ENCODE results near the gene AUTS2. TPM values are rescaled to one million over a fixed set of nuclear protein-coding genes. Genes with fewer than 3 reads are reported as not detected.

The AUTS2 gene
- total RNA-seq, 1 donor from 2014 or later, result 0.79 TPM

DNA sequence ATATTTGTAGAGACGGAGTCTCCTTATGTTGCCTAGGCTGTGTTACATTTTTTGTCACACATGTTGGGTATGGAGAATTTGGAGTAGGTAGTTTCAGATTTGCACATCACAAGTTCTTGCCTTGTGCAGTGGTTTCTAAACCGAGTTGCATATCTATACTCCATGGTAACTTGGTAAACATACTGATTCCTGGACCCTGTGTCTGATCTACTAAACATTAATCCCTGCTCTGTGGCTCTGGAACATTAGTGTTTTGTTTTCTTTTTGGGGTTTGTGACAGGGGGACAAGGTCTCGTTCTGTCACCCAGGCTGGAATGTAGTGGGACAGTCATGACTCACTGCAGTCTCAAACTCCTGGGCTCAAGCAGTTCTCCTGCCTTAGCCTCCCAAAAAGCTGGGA is 24.7 kb downstream of the AUTS2 start:
- no peak for DNase-seq (ENCODE audit: low read depth in 2 of 2)

DNA sequence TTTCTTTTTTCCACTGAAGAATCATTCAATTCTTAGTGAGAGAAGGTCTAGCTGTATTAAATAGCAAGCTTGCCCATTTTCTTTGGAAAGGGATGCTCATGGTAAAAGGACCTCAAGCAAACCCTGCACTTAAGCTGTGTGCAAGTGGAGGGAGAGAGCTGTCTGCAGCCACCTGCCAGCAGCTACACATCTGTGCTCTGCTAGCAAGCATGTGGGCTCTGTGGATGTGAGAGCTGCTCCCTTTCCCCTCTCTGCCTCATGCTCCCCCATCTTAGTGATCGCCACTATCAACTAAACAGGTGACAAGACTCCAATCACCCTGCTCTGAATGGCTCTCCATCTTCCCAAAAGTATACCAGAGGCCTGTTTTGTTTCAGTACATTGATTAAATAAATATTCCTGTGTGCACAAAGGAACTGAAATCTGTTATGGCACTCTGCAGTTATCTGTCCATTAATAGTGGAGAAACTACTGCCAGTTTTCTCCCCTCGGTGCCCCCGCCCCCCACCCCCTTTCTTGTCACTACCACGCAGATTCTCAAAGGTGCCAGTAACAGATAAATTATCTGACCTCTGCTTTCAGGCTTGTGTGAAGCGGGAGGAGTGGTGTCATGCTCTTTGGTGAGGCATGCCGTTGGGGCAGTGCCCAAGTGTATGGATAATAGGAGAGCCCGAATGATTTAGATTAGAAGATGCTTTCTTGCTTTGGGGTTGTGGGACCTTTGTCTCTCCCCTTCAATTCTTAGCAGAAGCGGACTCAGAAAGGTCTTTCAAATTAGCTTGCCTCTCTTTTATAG is 26.4 kb downstream of the AUTS2 start:
- no peak for DNase-seq (ENCODE audit: low read depth in 2 of 2)

DNA sequence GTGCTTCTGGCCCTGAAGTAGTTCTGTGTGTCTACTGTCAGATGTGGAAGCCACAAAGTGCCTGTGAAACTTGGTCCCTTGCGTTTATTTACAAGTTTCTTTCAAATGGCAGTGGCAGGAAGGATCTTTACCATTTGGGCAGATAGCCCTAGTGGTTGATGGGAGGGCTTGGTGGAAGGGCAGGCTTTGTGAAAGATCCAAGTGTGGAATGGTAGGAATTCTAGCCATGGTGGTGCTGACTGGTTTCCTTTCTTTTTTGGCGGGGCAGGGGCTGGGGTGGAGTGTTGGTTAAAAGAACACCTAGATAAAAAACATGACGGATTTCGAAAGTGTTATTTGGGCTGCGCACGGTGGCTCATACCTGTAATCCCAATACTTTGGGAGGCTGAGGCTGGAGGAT is 27.0 kb downstream of the AUTS2 start:
- DNase-seq (ENCODE audit: low read depth in 2 of 2), result no peak

DNA sequence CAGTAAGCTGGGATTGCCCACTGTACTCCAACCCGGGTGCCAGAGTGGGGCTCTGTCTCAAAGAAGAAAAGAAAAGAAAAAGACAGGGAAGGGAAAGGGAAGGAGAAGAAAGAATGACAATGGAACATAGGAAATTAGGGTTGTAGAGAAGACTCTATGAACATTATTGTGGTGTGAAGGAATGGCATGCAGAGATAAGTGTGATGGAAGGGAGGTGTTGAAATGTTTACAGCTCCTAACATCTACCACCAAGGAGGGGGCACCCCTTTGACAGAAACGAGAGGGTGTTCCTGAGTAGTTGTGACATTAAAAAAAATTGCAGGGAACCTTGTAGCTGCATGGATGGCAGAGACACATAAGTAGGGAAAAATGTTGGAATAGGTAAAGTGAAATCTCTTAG is 27.5 kb downstream of the AUTS2 start:
- DNase-seq (ENCODE audit: low read depth in 2 of 2), result no peak

DNA sequence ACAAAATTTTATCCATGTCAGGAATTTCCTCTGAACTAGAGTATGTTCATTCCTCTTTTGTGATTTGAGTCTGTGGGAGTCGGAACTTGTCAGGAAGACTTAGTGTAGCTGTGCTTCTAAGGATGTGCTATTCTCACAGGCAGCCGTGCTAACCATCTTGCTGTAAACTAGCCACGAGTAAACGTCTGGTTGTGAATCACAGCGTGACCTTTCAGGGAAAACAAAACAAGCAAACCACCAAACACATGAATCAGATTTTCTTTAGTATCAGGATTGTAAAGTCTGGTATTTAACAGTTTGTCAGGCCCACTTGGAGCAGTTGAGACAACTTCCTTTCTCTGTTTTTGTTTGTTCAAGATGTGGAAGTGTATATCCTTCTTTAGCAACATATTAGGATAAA is 32.0 kb downstream of the AUTS2 start:
- no peak for DNase-seq (ENCODE audit: low read depth in 2 of 2)

DNA sequence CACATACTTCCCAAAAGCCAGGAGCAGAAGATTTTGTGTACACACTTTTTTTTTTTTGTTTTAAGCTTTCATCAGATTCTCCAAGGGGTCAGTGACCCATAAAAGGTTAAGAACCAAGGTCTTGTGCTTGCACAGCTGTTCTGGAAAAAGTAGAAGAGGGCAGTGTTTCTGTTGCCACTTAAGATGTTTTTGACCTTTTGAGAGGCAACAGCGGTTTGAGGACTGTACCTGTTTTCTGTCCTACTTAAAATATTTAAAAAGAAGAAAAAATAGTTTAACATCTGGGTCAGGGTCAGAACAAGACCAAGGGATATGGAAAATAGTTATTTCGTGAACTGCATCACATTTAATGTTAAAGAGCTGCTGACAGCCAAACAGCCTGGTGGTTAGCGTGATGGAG is 32.9 kb downstream of the AUTS2 start:
- no peak for DNase-seq (ENCODE audit: low read depth in 2 of 2)

DNA sequence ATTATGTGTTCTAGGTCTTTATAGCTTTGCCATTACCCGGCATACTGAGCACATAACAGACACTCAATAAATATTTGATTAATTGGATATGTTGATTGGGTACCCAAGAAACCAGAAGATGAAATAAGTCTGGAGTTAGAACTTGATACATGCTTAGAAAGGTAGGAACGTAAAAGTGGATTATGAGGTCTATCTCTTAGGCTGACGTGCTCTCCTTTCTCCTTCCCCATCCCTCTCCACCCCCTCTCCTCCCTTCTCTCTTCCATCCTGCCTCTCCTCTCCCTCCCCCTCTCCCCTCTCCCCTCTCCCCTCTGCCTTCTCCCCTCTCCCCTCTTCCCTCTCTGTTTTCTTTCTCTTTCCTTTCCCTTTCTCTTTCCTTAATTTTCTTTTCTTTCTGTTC is 34.0 kb downstream of the AUTS2 start:
- no peak for DNase-seq (ENCODE audit: low read depth in 2 of 2)

DNA sequence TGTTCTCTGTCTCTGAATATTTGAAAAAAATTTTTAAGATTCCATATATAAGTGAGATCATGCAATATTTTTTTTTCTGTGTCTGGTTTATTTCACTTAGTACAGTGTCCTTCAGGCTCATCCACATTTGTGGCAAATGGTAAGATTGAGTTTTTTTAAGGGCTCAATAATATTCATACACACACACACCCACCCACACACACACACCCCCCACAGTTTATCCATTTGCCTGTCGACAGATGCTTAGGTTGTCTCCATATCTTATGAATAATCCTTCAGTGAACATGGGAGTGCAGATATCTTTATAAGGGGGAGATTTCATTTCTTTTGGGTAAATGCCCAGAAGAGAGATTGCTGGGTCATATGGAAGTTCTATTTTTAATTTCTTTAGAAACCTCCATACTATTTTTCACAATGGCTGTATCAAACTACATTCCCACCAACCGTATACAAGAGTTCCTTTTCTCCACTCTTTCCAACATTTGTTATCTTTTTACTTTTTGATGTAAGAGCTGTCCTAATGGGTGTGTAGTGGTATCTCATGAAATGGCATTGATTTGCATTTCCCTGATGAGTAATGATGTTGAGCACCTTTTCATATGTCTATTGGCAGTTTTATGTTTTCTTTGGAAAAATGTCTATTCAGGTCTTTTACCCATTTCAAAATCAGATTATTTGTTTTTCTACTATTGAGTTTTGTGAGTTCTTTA is 35.0 kb downstream of the AUTS2 start:
- no peak for DNase-seq (ENCODE audit: low read depth in 2 of 2)

DNA sequence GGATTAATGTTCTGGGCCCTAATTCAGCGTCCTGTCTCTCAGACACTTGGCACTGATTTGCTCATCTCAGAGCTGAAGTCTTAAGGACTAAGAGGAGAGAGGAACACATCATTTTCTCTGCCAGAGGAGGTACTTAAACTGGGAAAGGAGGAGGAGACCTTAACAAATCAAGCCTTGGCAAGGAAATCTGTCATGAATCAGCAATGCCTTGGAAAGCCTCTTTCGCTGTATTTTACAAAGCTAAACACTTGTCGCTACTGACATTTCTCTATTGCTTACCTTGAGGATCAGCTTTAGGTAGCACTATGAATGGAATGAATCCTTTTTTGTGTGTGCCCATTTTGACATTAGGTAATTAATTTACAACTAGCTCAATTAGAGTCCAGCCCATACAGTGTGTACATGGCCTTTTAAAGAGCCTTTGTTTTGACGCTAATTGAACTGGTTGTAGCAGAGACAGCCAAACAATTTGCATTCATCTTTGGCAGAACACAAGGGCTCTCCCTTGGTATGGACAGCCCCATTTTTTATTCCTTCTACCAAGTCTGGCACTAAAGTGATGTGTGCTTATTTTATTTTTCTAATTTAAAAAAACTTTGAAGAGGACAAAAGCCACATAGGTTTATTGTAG is 37.4 kb downstream of the AUTS2 start:
- no peak for DNase-seq (ENCODE audit: low read depth in 2 of 2)

DNA sequence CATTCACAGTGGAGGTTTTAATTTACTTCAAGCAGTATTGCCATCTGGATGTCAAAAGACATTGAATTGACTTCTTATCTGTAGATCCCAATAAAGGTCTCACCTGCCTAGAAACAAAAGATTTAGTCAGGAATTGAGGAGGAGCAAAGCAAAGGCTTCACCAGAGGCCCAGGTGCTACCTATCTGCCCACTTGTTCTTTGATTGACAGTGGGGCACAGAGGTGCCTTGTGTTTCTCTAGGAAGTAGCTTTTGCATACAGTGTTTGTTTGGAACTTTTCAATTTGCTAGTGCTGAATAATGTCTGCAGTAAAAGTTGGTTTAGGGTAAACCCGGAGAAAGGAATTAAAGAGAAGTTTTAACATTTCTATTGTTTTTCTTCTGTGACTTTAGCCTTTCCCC is 40.4 kb downstream of the AUTS2 start:
- DNase-seq (ENCODE audit: low read depth in 2 of 2), result no peak

DNA sequence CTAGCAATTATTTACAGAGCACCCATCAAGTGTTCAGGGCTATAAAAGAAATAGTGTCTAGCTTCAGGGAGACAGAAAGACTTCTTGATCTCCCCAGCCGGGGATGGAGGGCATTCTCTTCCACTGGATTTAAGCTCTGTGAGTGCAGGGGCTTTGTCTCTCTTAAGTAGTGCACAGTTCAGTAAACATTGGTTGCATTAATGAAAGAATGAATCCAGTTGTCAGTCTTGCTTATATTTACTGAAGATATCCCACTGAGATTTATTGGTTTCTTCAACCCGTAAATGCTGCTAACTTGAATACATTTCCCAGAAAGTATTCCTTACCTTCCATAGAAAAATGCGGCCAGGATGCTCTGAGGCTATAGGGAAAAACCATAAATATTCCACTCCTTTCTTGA is 41.9 kb downstream of the AUTS2 start:
- no peak for DNase-seq (ENCODE audit: low read depth in 2 of 2)

DNA sequence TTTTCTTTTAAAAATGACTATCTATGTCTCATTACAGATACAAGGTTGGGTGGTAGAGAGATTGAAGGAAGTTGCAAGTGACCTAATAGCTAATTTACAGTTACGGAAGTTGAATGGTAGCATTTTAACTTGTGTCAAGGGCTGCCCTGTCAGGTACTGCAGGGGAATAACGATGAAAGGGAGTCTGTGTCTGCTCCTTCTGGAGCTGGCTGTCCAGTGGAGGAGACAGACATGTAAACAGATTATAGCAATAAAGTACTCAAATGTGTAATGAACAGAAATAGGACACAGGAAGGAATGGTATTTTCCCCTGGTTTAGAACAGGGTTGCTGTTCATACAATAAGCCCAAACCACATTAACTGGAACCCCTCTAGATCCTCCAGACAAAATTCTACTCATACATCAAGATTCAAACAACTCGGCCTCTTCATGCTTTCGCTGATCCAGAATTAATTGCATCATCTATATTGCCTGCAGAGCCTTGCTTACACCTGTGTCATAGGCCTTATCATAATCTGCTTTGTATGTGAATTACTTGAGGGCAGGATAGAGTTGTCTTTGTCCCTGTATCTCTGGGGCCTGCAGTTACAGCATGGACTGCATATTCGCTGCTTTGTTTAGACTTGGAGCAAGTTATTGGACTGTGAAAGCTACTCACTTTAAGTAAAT is 42.8 kb downstream of the AUTS2 start:
- no peak for DNase-seq (ENCODE audit: low read depth in 2 of 2)

DNA sequence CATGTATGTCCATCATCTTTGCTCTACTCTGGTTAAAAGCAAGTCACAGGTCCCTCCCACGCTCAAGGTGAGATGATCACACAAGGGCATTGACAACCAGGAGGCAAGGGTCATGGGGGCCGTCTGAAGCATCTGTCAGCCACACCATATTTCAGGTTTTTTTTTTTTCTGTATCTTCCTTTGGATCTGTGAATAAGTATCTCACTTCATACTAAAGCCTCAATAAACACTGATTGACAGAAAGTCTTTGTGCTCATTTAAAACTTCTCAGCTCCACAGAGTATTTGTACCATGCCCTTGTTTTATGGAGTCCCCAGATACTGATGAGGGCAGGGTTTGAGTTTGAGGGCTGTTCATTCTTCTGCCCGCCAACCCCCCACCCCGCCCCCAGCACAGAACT is 45.0 kb downstream of the AUTS2 start:
- no peak for DNase-seq (ENCODE audit: low read depth in 2 of 2)

DNA sequence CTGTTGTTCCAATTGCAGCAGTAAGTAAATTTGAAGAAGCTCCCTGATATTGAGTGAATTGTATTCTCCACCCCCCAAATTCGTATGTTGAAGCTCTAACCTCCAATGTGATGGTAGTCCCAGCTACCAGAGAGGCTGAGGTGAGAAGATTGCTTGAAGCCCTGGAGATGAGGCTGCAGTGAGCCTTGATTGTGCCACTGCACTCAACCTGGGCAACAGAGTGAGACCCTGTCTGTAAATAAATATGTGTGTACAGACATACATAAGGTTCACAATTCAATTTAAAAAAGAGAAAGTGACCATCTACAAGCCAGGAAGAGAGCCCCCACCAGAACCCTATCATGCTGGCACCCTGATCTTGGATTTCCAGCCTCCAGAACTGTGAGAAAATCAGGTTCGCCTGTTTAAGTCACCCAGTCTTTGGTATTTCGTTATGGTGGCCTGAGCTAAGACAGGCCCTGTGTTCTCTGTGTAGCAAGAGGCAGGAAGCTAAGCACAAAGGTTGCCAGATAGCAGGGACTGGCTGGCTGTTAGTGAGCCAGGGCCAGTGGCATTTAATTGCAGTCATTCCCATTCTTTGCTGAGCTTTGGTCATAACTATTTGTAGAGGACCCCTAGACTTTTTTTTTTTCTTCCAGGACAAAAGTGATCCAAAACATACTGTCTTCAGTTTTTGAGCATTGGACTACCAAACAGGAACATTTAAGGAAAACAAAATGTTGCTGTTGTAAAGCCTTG is 45.6 kb downstream of the AUTS2 start:
- DNase-seq (ENCODE audit: low read depth in 2 of 2), result no peak

DNA sequence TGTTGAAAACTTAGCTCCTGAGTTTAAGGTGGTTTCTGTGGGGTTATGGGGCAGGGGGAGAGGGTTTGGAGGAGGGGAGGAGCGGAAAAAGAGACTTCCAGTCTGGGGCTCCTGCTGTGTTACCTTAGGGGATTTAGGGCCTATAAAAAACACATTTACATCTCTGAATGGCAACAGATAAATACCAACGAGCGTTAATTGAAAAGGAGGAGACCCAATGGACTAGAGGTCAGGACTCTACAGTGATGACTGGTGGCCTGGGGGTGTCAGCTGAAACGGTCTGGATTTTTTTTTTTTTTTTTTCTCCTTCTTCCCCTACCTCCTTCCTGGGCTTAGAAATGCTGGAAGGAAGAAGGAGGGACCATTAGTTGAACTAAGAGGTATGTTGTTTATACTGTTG is 47.4 kb downstream of the AUTS2 start:
- no peak for DNase-seq (ENCODE audit: low read depth in 2 of 2)

DNA sequence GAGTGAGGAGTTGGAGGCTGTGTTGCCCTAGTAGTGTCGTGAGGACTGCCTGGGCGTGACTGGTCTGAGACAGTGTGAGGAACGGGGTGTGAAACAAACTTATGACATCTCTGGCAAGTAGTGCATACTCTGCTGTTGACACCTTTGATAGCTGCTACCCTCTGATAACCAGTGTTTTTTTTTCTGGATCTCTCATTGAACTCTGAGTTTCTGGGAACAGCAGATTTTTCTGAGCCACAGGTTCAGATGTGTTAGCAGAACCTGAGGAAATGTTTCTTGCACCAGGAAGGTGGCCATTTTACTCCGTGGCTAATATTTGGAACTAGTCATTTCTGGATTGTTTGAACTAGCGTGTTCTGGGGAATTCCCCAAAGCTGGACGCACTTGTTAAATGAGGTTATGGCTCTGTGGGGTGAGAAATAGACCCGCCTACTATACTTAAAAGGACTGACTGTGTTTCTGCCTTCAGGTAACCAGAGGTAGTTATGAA is 52.9 kb downstream of the AUTS2 start:
- no peak for DNase-seq (ENCODE audit: low read depth in 2 of 2)

DNA sequence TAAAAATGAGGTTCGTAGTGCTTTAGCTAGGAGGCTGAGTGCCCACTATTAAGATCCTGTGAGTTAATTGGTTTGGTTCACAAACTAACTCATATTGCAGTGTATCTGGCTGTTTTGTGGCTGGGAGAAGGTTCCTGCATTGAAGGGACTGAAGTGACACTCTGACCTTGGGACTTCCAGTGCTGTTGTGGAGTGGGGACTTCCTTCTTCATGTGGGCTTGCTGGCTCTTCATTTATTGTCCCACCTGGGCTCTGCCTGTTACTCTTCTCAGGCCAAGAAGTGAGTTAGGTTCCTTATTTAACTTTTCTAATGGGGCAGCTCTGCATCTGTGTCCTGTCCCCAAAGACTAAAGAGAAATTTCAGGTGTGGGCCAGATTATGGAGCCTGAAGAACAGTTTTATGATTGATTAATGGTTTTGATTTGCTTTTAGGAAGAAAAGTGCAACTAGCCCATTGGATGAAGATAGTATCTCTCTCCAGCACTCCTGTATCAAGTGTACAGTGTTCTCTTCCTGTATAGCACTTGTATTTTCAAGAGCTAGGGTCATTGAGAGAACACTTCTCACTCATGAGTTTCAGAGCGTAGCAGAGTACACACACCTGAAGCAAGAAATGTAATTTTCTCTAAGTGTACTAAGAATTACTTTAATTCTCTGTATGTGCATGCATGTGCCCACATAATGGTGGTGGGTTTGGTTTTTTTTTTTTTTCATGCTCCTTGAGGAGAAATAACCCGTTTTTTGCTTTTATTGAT is 54.8 kb downstream of the AUTS2 start:
- no peak for DNase-seq (ENCODE audit: low read depth in 2 of 2)

DNA sequence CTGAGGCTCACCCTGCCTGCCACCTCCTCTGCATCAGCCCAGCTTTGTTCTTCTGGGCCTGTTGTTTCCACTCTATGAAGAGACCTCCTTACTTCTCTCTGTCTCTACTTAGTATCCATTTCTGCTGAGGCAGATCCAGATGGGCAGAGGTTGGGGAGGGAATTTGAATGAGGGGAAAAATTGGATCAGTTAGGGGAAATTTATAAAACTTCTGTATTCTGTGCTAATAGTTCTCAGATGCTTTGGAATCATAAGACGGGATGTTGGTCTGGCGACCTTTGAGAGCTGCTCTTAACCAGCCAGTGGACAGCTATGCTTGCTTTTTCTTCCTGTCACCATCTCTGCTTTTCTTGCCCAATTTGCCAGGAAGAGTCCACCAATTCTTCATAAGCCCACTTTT is 55.5 kb downstream of the AUTS2 start:
- DNase-seq (ENCODE audit: low read depth in 2 of 2), result no peak

DNA sequence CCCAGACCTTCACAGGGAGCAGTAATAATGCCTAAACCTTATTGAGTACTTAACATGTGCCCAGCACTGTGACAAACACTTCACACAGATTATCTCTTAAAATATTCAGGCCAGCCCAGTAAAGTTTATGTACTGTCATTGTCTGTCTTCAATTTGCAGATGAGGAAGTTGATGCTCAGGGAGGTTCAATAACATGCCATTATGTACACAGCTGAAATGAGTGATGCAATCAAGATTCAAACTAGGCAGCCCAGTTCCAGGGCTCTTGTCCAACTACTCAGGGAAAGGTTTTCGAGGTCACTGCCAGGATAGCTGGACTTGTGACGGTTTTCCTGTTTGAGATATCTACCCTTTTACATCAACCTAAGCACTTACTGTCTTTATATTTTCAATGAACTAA is 56.1 kb downstream of the AUTS2 start:
- DNase-seq (ENCODE audit: low read depth in 2 of 2), result no peak

DNA sequence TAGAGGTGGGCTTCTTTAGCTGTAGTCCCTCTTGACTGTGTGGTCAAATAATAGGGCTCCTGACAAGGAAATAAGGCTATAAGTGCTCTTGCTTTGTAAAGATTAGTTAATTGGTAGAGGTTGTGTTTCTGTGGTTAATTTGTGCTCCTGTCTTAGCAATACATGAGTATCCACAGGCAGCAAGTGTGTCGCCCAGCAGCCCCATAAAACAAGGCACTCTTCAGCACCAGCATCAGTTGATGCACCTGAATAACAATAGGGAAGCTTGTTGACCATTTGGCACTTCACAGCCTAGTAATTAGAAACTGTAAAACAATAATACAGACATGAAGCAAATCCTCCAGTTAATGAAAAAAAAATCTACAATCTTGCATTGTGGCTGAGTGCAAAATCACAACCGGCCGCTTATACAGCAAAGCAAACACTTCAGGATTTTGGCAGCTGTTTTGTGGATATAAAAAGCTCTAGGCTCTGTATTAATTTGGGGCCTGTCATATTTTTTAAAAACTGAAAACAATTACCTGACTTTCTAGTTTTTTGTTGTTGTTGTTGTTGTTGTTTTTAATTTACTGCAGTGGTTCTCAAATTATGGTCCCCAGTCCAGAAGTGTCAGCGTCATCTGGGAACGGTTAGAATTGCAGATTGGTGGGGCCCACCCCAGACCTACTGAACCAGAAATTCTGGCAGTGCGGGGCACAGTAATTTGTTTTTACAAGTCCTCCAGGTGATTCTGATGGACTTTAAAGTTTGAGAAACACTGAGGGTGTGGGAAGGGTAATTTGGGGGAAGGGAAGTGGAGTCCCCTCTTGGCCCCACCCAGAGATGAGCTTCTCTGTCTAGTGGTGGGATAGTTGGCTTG is 56.8 kb downstream of the AUTS2 start:
- DNase-seq (ENCODE audit: low read depth in 2 of 2), result no peak
